HepG2 (cell line): ENCODE results near the gene ANKRD65. TPM values are rescaled to one million over a fixed set of nuclear protein-coding genes. Genes with fewer than 3 reads are reported as not detected.

Experiments used
- ATRX ChIP-seq: sonication (generic); formaldehyde crosslinking; IDR thresholded peaks from 2 replicates; pipeline ENCODE4 v1.4.0; 2020; ENCODE audit warnings: missing genetic modification reagents, borderline replicate concordance
- EED ChIP-seq: sonication (generic); formaldehyde crosslinking; IDR thresholded peaks from 2 replicates; pipeline ENCODE4 v1.5.0; 2020; ENCODE audit warnings: mild to moderate bottlenecking, missing genetic modification reagents
- ESRRA ChIP-seq: sonication (generic); formaldehyde crosslinking; IDR thresholded peaks from 2 replicates; pipeline ENCODE4 v1.5.1; 2020; ENCODE audit warnings: mild to moderate bottlenecking, low read depth, missing genetic modification reagents
- RELA ChIP-seq: sonication (generic); formaldehyde crosslinking; IDR thresholded peaks from 2 replicates; pipeline ENCODE4 v1.4.0; 2020; ENCODE audit warnings: missing genetic modification reagents
- RFX3 ChIP-seq: IDR thresholded peaks from 2 replicates; pipeline ENCODE4 v1.6.1; 2016; ENCODE audit warnings: missing biosample characterization, missing genetic modification reagents
- TARDBP ChIP-seq: sonication (generic); formaldehyde crosslinking; IDR thresholded peaks from 2 replicates; pipeline ENCODE4 v1.8.0; 2022; ENCODE audit warnings: mild to moderate bottlenecking, missing genetic modification reagents
- polyA plus RNA-seq, 8 experiments: library from polyadenylated mRNA; depleted of rRNA in 3 of 8; stranded (reverse) in 7 of 8; unstranded in 1 of 8; fragments of >200 nt; fragmentation: Illumina TruSeq in 4 of 8; extraction: Trizol in 4 of 8; gene quantifications; 2 replicates each; pipeline versions ENCODE4 v1.2.1 to v1.2.3, GENCODE V29; 2011 to 2016; ENCODE audit warnings: low read depth in 4 of 8, missing spikeins in 1 of 8, mixed read lengths in 1 of 8; ENCODE audit not compliant: insufficient read depth in 1 of 8
- total RNA-seq, 5 experiments: library from RNA; depleted of rRNA; stranded (reverse); fragments of >200 nt; fragmentation: Illumina TruSeq; extraction: Trizol; gene quantifications; 2 replicates each; pipeline ENCODE4 v1.2.3, GENCODE V29; 2016; ENCODE audit warnings: low read depth in 1 of 5
- TF ChIP-seq, protein P1 (sequence below): sonication (generic); formaldehyde crosslinking; IDR thresholded peaks from 2 replicates; pipeline ENCODE4 v1.4.0; 2020; ENCODE audit warnings: missing genetic modification reagents, borderline replicate concordance
- TF ChIP-seq, protein P2 (sequence below): sonication (generic); formaldehyde crosslinking; IDR thresholded peaks from 2 replicates; pipeline ENCODE4 v1.8.1; 2023; ENCODE audit warnings: mild to moderate bottlenecking, moderate library complexity, missing genetic modification reagents
- TF ChIP-seq, protein P3 (sequence below): sonication (generic); formaldehyde crosslinking; IDR thresholded peaks from 2 replicates; pipeline ENCODE4 v1.5.1; 2020; ENCODE audit warnings: mild to moderate bottlenecking, missing genetic modification reagents, borderline replicate concordance
- TF ChIP-seq, protein P4 (sequence below): sonication (generic); formaldehyde crosslinking; IDR thresholded peaks from 2 replicates; pipeline ENCODE4 v1.5.0; 2020; ENCODE audit warnings: mild to moderate bottlenecking, missing genetic modification reagents, borderline replicate concordance

The ANKRD65 gene
- total and polyA plus RNA-seq, 2 of the 13 experiments (the other 11 are each of a cell fraction or from before 2014, with no cell fraction given), result 12.1 to 30.1 TPM

DNA sequence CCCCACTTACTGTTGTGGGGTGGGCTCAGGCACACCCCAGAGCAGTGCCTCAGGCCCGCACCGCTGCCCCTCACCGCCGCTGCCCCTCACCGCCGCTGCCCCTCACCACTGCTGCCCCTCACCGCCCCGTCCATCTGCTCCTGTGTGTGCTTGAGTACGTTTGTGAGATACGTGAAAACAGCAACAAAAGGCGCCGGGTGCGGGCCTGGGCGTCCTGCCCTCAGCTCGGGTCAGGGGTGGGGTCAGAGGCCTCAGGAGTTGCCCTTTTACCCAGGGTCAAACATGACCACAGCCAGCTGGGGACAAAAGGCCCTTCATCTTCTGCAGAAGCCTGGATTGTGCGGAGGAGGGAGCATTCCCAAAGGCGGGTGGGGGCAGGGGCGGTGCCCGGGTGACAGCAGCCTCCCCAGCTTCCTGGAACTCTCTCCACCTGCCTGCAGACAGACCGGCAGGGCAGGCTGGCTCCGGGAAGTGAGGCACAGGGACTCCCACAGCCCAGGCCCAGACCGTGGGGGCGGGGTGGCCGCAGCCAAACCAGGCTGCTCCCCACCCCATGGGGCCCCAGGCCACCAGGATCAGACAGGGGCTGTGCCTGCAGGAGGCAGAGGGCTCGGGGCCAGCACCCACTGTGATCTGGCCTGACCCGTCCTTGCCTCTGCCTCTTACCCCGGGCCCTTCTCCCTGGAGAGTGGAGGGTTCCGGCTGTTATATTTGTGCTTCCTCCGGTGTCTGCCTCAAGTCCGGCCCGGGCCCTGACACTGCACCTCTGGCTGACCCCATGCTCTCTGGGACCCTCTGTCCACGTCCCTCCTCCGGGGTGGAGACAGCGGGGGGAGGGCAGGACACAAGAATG is 12.1 kb upstream of the ANKRD65 start (continued):
- TF ChIP-seq, protein P1, sequence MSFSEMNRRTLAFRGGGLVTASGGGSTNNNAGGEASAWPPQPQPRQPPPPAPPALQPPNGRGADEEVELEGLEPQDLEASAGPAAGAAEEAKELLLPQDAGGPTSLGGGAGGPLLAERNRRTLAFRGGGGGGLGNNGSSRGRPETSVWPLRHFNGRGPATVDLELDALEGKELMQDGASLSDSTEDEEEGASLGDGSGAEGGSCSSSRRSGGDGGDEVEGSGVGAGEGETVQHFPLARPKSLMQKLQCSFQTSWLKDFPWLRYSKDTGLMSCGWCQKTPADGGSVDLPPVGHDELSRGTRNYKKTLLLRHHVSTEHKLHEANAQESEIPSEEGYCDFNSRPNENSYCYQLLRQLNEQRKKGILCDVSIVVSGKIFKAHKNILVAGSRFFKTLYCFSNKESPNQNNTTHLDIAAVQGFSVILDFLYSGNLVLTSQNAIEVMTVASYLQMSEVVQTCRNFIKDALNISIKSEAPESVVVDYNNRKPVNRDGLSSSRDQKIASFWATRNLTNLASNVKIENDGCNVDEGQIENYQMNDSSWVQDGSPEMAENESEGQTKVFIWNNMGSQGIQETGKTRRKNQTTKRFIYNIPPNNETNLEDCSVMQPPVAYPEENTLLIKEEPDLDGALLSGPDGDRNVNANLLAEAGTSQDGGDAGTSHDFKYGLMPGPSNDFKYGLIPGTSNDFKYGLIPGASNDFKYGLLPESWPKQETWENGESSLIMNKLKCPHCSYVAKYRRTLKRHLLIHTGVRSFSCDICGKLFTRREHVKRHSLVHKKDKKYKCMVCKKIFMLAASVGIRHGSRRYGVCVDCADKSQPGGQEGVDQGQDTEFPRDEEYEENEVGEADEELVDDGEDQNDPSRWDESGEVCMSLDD, result peak; percentile 85; the same call in 1 of the 2 replicates
- no peak for TF ChIP-seq ATRX (CRISPR knock-in tag)
- no peak for TF ChIP-seq RELA (CRISPR knock-in tag)
- TF ChIP-seq, protein P2, sequence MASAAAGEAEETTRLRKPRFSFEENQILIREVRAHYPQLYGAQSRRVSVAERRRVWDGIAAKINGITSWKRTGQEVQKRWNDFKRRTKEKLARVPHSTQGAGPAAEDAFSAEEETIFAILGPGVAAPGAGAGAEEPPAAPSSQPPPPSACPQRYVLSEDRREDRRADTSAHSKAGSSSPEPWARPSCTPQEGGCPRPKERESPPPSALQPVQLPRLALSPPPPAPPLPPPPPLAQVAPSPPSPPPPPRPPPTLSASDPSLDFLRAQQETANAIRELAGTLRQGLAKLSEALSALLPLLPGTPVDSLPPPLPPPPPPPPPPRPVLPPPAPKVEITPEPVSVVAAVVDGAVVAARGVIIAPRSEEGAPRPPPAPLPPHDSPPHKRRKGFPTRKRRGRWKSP (CRISPR knock-in tag), result no peak
- TF ChIP-seq TARDBP (CRISPR knock-in tag), result peak; percentile 79
- peak; percentile 72 for TF ChIP-seq EED
- peak; percentile 95 for TF ChIP-seq ESRRA (CRISPR knock-in tag)
- no peak for TF ChIP-seq RFX3
- TF ChIP-seq, protein P3, sequence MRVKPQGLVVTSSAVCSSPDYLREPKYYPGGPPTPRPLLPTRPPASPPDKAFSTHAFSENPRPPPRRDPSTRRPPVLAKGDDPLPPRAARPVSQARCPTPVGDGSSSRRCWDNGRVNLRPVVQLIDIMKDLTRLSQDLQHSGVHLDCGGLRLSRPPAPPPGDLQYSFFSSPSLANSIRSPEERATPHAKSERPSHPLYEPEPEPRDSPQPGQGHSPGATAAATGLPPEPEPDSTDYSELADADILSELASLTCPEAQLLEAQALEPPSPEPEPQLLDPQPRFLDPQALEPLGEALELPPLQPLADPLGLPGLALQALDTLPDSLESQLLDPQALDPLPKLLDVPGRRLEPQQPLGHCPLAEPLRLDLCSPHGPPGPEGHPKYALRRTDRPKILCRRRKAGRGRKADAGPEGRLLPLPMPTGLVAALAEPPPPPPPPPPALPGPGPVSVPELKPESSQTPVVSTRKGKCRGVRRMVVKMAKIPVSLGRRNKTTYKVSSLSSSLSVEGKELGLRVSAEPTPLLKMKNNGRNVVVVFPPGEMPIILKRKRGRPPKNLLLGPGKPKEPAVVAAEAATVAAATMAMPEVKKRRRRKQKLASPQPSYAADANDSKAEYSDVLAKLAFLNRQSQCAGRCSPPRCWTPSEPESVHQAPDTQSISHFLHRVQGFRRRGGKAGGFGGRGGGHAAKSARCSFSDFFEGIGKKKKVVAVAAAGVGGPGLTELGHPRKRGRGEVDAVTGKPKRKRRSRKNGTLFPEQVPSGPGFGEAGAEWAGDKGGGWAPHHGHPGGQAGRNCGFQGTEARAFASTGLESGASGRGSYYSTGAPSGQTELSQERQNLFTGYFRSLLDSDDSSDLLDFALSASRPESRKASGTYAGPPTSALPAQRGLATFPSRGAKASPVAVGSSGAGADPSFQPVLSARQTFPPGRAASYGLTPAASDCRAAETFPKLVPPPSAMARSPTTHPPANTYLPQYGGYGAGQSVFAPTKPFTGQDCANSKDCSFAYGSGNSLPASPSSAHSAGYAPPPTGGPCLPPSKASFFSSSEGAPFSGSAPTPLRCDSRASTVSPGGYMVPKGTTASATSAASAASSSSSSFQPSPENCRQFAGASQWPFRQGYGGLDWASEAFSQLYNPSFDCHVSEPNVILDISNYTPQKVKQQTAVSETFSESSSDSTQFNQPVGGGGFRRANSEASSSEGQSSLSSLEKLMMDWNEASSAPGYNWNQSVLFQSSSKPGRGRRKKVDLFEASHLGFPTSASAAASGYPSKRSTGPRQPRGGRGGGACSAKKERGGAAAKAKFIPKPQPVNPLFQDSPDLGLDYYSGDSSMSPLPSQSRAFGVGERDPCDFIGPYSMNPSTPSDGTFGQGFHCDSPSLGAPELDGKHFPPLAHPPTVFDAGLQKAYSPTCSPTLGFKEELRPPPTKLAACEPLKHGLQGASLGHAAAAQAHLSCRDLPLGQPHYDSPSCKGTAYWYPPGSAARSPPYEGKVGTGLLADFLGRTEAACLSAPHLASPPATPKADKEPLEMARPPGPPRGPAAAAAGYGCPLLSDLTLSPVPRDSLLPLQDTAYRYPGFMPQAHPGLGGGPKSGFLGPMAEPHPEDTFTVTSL (CRISPR knock-in tag), result no peak
- TF ChIP-seq, protein P4, sequence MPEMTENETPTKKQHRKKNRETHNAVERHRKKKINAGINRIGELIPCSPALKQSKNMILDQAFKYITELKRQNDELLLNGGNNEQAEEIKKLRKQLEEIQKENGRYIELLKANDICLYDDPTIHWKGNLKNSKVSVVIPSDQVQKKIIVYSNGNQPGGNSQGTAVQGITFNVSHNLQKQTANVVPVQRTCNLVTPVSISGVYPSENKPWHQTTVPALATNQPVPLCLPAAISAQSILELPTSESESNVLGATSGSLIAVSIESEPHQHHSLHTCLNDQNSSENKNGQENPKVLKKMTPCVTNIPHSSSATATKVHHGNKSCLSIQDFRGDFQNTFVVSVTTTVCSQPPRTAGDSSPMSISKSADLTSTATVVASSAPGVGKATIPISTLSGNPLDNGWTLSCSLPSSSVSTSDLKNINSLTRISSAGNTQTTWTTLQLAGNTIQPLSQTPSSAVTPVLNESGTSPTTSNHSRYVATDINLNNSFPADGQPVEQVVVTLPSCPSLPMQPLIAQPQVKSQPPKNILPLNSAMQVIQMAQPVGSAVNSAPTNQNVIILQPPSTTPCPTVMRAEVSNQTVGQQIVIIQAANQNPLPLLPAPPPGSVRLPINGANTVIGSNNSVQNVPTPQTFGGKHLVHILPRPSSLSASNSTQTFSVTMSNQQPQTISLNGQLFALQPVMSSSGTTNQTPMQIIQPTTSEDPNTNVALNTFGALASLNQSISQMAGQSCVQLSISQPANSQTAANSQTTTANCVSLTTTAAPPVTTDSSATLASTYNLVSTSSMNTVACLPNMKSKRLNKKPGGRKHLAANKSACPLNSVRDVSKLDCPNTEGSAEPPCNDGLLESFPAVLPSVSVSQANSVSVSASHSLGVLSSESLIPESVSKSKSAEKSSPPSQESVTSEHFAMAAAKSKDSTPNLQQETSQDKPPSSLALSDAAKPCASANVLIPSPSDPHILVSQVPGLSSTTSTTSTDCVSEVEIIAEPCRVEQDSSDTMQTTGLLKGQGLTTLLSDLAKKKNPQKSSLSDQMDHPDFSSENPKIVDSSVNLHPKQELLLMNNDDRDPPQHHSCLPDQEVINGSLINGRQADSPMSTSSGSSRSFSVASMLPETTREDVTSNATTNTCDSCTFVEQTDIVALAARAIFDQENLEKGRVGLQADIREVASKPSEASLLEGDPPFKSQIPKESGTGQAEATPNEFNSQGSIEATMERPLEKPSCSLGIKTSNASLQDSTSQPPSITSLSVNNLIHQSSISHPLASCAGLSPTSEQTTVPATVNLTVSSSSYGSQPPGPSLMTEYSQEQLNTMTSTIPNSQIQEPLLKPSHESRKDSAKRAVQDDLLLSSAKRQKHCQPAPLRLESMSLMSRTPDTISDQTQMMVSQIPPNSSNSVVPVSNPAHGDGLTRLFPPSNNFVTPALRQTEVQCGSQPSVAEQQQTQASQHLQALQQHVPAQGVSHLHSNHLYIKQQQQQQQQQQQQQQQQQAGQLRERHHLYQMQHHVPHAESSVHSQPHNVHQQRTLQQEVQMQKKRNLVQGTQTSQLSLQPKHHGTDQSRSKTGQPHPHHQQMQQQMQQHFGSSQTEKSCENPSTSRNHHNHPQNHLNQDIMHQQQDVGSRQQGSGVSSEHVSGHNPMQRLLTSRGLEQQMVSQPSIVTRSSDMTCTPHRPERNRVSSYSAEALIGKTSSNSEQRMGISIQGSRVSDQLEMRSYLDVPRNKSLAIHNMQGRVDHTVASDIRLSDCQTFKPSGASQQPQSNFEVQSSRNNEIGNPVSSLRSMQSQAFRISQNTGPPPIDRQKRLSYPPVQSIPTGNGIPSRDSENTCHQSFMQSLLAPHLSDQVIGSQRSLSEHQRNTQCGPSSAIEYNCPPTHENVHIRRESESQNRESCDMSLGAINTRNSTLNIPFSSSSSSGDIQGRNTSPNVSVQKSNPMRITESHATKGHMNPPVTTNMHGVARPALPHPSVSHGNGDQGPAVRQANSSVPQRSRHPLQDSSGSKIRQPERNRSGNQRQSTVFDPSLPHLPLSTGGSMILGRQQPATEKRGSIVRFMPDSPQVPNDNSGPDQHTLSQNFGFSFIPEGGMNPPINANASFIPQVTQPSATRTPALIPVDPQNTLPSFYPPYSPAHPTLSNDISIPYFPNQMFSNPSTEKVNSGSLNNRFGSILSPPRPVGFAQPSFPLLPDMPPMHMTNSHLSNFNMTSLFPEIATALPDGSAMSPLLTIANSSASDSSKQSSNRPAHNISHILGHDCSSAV (CRISPR knock-in tag), result no peak
